Neural cell (in vitro differentiated cells): ENCODE measurements around the gene TMIGD3.

Experiments
- CTCF ChIP-seq: fragments of 450-650 bp; IDR thresholded peaks from 2 replicates; pipeline ENCODE4 v1.5.1; 2014; ENCODE audit warnings: antibody characterized with exemption, mild to moderate bottlenecking, moderate library complexity; ENCODE audit not compliant: poor library complexity, severe bottlenecking
- EZH2 ChIP-seq: fragments of 200-600, 300-800 bp; shearing (Covaris generic), sonication (generic); IDR thresholded peaks from 2 replicates; pipeline ENCODE4 v1.6.1; 2014; ENCODE audit warnings: antibody characterized with exemption, low read length, borderline replicate concordance, mild to moderate bottlenecking; ENCODE audit not compliant: insufficient read depth, poor library complexity, severe bottlenecking
- POLR2AphosphoS5 ChIP-seq: IDR thresholded peaks from 2 replicates; pipeline ENCODE4 v1.6.1; 2012
- RAD21 ChIP-seq: fragments of 450-650 bp; conservative IDR thresholded peaks from 2 replicates; pipeline ENCODE4 v1.6.1; 2014; ENCODE audit warnings: antibody characterized with exemption, mild to moderate bottlenecking, moderate library complexity
- SMC3 ChIP-seq: fragments of 450-650 bp; conservative IDR thresholded peaks from 2 replicates; pipeline ENCODE4 v1.6.1; 2014; ENCODE audit warnings: antibody characterized with exemption, mild to moderate bottlenecking, moderate library complexity; ENCODE audit not compliant: poor library complexity
- TF ChIP-seq, protein P1 (sequence below): IDR thresholded peaks from 2 replicates; pipeline ENCODE4 v1.6.1; 2012; ENCODE audit warnings: borderline replicate concordance

- TF ChIP-seq EZH2, result no peak
- TF ChIP-seq POLR2AphosphoS5, result no peak
- TF ChIP-seq RAD21, result no peak
- TF ChIP-seq CTCF, result no peak
- TF ChIP-seq SMC3, result no peak
- TF ChIP-seq, protein P1, sequence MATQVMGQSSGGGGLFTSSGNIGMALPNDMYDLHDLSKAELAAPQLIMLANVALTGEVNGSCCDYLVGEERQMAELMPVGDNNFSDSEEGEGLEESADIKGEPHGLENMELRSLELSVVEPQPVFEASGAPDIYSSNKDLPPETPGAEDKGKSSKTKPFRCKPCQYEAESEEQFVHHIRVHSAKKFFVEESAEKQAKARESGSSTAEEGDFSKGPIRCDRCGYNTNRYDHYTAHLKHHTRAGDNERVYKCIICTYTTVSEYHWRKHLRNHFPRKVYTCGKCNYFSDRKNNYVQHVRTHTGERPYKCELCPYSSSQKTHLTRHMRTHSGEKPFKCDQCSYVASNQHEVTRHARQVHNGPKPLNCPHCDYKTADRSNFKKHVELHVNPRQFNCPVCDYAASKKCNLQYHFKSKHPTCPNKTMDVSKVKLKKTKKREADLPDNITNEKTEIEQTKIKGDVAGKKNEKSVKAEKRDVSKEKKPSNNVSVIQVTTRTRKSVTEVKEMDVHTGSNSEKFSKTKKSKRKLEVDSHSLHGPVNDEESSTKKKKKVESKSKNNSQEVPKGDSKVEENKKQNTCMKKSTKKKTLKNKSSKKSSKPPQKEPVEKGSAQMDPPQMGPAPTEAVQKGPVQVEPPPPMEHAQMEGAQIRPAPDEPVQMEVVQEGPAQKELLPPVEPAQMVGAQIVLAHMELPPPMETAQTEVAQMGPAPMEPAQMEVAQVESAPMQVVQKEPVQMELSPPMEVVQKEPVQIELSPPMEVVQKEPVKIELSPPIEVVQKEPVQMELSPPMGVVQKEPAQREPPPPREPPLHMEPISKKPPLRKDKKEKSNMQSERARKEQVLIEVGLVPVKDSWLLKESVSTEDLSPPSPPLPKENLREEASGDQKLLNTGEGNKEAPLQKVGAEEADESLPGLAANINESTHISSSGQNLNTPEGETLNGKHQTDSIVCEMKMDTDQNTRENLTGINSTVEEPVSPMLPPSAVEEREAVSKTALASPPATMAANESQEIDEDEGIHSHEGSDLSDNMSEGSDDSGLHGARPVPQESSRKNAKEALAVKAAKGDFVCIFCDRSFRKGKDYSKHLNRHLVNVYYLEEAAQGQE, result no peak
These were observed 16.3 kb downstream of the TMIGD3 start for GRCh38 chr1:111487133-111487532.
